Breast epithelium (tissue), 3 donors: ENCODE data around the gene ZFHX3.

Experiments used
- POLR2A ChIP-seq: fragments of 450-650 bp; IDR thresholded peaks from one replicate; pipeline ENCODE4 v1.6.1; 2016; ENCODE audit warnings: antibody characterized with exemption, mild to moderate bottlenecking, moderate library complexity
- POLR2AphosphoS5 ChIP-seq, 3 donors: sonication (generic); formaldehyde crosslinking; IDR thresholded peaks; one replicate each; pipeline ENCODE4 v1.6.1; 2017; ENCODE audit warnings: antibody characterized with exemption in 3 of 3
- TF ChIP-seq, protein P1 (sequence below), 3 donors: fragments of 450-650 bp; IDR thresholded peaks; one replicate each; pipeline ENCODE4 v1.5.1; 2016 to 2017; ENCODE audit warnings: antibody characterized with exemption in 3 of 3, mild to moderate bottlenecking in 3 of 3, moderate library complexity in 3 of 3

- TF ChIP-seq, protein P1, sequence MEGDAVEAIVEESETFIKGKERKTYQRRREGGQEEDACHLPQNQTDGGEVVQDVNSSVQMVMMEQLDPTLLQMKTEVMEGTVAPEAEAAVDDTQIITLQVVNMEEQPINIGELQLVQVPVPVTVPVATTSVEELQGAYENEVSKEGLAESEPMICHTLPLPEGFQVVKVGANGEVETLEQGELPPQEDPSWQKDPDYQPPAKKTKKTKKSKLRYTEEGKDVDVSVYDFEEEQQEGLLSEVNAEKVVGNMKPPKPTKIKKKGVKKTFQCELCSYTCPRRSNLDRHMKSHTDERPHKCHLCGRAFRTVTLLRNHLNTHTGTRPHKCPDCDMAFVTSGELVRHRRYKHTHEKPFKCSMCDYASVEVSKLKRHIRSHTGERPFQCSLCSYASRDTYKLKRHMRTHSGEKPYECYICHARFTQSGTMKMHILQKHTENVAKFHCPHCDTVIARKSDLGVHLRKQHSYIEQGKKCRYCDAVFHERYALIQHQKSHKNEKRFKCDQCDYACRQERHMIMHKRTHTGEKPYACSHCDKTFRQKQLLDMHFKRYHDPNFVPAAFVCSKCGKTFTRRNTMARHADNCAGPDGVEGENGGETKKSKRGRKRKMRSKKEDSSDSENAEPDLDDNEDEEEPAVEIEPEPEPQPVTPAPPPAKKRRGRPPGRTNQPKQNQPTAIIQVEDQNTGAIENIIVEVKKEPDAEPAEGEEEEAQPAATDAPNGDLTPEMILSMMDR (IDR thresholded peaks at IDR 0.05) = no peak
- TF ChIP-seq POLR2A (no peak), POLR2AphosphoS5 (IDR thresholded peaks at IDR 0.05) (no peak)
Observed at GRCh38 chr16:73053038-73053363, 5.1 kb upstream of the ZFHX3 start.
